Smooth muscle cell (in vitro differentiated cells): ENCODE results near the gene KNSTRN. TPM values are rescaled to one million over a fixed set of nuclear protein-coding genes. Genes with fewer than 3 reads are reported as not detected.

Experiments
- DNase-seq: peaks from one replicate; lab custom pipeline; 2025; ENCODE audit not compliant: unreplicated experiment; lab: John Stamatoyannopoulos, UW
- H2AFZ ChIP-seq: fragments of 200-600 bp; sonication (generic); 2 replicates; pipeline ENCODE4 v1.6.0; 2016; ENCODE audit warnings: antibody characterized with exemption, low read depth, mild to moderate bottlenecking
- H3F3A ChIP-seq: fragments of 200-600 bp; sonication (generic); 2 replicates; pipeline ENCODE4 v1.6.0; 2017; ENCODE audit warnings: antibody characterized with exemption, low read depth
- H3K27ac ChIP-seq: fragments of 200-600 bp; sonication (generic); 2 replicates; pipeline ENCODE4 v1.5.1; 2016; ENCODE audit warnings: low read depth, mild to moderate bottlenecking
- H3K27me3 ChIP-seq: fragments of 200-600 bp; sonication (generic); 2 replicates; pipeline ENCODE4 v1.6.1; 2016; ENCODE audit warnings: low read depth, mild to moderate bottlenecking
- H3K36me3 ChIP-seq: fragments of 200-600 bp; sonication (generic); 2 replicates; pipeline ENCODE4 v1.5.1; 2016; ENCODE audit warnings: low read depth
- H3K4me1 ChIP-seq: fragments of 200-600 bp; sonication (generic); 2 replicates; pipeline ENCODE4 v1.5.1; 2016; ENCODE audit warnings: low read depth
- H3K4me2 ChIP-seq: fragments of 200-600 bp; sonication (generic); 2 replicates; pipeline ENCODE4 v1.6.0; 2016; ENCODE audit warnings: mild to moderate bottlenecking
- H3K4me3 ChIP-seq: fragments of 200-600 bp; sonication (generic); 2 replicates; pipeline ENCODE4 v1.5.1; 2016; ENCODE audit warnings: mild to moderate bottlenecking
- H3K79me2 ChIP-seq: fragments of 200-600 bp; sonication (generic); 2 replicates; pipeline ENCODE4 v1.6.0; 2016; ENCODE audit warnings: low read depth, mild to moderate bottlenecking
- H3K9ac ChIP-seq: fragments of 200-600 bp; sonication (generic); 2 replicates; pipeline ENCODE4 v1.6.0; 2016; ENCODE audit warnings: low read depth
- H3K9me3 ChIP-seq: fragments of 200-600 bp; sonication (generic); replicated peaks from 2 replicates; pipeline ENCODE4 v1.5.1; 2016; ENCODE audit warnings: low read depth
- H4K20me1 ChIP-seq: fragments of 200-600 bp; sonication (generic); 2 replicates; pipeline ENCODE4 v1.6.0; 2016; ENCODE audit warnings: low read depth
- WGBS: methylation state at CpG from one replicate; pipeline ENCODE4 v1.1.7; 2016; ENCODE audit warnings: low lambda C conversion rate; 5-methylcytosine and 5-hydroxymethylcytosine counted together
- polyA plus RNA-seq: library from polyadenylated mRNA; unstranded; fragments of >200 nt; fragmentation: Nextera tagmentation; extraction: Ambion mirVana; gene quantifications from 2 replicates; pipeline ENCODE4 v1.2.1, GENCODE V29; 2016
- total RNA-seq: library from RNA; depleted of rRNA; stranded (reverse); fragments of >200 nt; gene quantifications from 2 replicates; pipeline ENCODE4 v1.2.3, GENCODE V29; 2014
- TF ChIP-seq, protein P1 (sequence below): fragments of 200-600 bp; sonication (generic); IDR thresholded peaks from 2 replicates; pipeline ENCODE4 v1.5.1; 2017; ENCODE audit warnings: borderline replicate concordance, mild to moderate bottlenecking, antibody characterized with exemption; ENCODE audit not compliant: insufficient read depth, poor library complexity, severe bottlenecking

KNSTRN gene
- total and polyA plus RNA-seq, 2 experiments from 2014 or later, result 17.3 to 27.0 TPM

- Histone ChIP-seq H3K79me2 (no peaks in the 10 kb centered on the region), H3K36me3 (no peaks in the 10 kb centered on the region), H3K4me3 (peak overlapping the region; percentile 18), H3F3A (peaks cover 5% of the 10 kb centered on the region), H3K4me2 (peak overlapping the region; percentile 81), H3K9me3 (no peaks in the 10 kb centered on the region), H3K9ac (no peak overlapping the region), H4K20me1 (no peaks in the 10 kb centered on the region), H2AFZ (no peak overlapping the region), H3K27ac (no peak overlapping the region), H3K27me3 (no peaks in the 10 kb centered on the region), H3K4me1 (no peaks in the 10 kb centered on the region)
- 18% methylated on average over 31 of the region's 31 CpGs for WGBS
- TF ChIP-seq, protein P1, sequence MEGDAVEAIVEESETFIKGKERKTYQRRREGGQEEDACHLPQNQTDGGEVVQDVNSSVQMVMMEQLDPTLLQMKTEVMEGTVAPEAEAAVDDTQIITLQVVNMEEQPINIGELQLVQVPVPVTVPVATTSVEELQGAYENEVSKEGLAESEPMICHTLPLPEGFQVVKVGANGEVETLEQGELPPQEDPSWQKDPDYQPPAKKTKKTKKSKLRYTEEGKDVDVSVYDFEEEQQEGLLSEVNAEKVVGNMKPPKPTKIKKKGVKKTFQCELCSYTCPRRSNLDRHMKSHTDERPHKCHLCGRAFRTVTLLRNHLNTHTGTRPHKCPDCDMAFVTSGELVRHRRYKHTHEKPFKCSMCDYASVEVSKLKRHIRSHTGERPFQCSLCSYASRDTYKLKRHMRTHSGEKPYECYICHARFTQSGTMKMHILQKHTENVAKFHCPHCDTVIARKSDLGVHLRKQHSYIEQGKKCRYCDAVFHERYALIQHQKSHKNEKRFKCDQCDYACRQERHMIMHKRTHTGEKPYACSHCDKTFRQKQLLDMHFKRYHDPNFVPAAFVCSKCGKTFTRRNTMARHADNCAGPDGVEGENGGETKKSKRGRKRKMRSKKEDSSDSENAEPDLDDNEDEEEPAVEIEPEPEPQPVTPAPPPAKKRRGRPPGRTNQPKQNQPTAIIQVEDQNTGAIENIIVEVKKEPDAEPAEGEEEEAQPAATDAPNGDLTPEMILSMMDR, result peak; percentile 88
- DNase-seq, result peak; percentile 35
These were observed 39.0 kb downstream of the KNSTRN start for GRCh38 chr15:40421246-40422157.

DNA sequence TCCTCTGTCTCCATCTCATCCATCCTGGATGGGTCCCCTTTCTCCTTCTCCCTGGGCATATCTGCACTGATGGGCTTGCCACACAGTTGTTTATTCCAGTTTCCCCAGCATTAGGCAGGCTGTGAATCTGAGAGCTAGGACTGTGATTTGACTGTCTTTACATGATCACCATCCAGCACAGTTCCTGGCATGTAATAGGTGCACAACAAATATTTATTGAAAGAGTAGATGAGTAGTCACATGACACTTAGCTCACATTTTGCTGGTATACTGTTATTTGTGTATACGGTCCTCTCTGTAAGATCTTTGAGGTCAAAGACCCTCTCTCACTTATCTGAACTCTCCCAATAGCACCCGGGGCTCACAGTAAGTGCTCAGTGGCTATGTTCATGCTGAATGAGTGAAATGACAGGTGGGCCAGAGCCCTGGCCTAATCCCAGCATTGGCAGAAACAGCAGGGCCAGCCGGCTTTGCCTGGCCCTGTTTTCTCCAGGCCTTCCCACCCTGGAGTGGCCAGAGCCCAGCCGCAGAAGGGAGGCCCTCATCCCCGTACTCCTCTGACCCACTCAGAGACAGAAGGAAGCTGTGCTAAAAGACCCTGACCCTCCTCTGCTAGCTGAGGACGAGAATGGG, 42.1 kb downstream of the KNSTRN start:
- H3K4me1 ChIP-seq, result no peaks in the 10 kb centered on the region
- H3K27me3 ChIP-seq, result no peaks in the 10 kb centered on the region
- no peaks in the 10 kb centered on the region for H3K36me3 ChIP-seq
- H3K4me3 ChIP-seq, result no peak overlapping the region
- no peak overlapping the region for H2AFZ ChIP-seq
- no peak overlapping the region for H3K27ac ChIP-seq
- H3K9ac ChIP-seq, result no peak overlapping the region
- no peaks in the 10 kb centered on the region for H3K79me2 ChIP-seq
- no peaks in the 10 kb centered on the region for H3K9me3 ChIP-seq
- WGBS, result 97% methylated on average over 6 of the region's 6 CpGs
- H3F3A ChIP-seq, result peaks cover 5% of the 10 kb centered on the region
- no peak overlapping the region for H3K4me2 ChIP-seq
- TF ChIP-seq, protein P1, result no peak
- DNase-seq, result no peak
- H4K20me1 ChIP-seq, result no peaks in the 10 kb centered on the region

DNA sequence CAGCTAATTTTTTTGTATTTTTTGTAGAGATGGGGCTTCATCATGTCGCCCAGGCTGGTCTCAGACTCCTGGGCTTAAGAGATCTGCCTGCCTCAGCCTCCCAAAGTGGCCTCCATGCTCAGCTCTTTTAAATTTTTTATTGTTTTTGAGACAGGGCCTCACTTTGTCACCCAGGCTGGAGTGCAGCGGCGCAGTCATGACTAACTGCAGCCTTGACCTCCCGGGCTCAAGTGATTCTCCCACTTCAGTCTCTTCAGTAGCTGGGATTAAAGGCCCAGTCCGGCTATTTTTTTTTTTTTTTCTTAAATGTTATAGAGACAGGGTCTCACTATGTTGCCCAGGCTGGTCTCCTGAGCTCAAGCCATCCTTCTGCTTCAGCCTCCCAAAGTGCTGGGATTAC, 43.2 kb downstream of the KNSTRN start:
- Histone ChIP-seq H3K4me2 (no peak overlapping the region), H2AFZ (no peak overlapping the region), H4K20me1 (no peaks in the 10 kb centered on the region), H3K36me3 (no peaks in the 10 kb centered on the region), H3F3A (peaks cover 5% of the 10 kb centered on the region), H3K27ac (no peak overlapping the region), H3K4me1 (no peaks in the 10 kb centered on the region), H3K9ac (no peak overlapping the region), H3K79me2 (no peaks in the 10 kb centered on the region), H3K4me3 (no peak overlapping the region), H3K27me3 (no peaks in the 10 kb centered on the region), H3K9me3 (no peaks in the 10 kb centered on the region)
- WGBS, result 92% methylated on average over 5 of the region's 5 CpGs
- DNase-seq, result no peak
- TF ChIP-seq, protein P1, result no peak
